HUDEP-2 (cell line): ENCODE results near the gene SIX1.

Experiments used
- DNase-seq, 76 experiments: peaks; one replicate each; lab custom pipeline; 2025; ENCODE audit not compliant: unreplicated experiment in 76 of 76; lab: John Stamatoyannopoulos, UW

Gene SIX1

DNA sequence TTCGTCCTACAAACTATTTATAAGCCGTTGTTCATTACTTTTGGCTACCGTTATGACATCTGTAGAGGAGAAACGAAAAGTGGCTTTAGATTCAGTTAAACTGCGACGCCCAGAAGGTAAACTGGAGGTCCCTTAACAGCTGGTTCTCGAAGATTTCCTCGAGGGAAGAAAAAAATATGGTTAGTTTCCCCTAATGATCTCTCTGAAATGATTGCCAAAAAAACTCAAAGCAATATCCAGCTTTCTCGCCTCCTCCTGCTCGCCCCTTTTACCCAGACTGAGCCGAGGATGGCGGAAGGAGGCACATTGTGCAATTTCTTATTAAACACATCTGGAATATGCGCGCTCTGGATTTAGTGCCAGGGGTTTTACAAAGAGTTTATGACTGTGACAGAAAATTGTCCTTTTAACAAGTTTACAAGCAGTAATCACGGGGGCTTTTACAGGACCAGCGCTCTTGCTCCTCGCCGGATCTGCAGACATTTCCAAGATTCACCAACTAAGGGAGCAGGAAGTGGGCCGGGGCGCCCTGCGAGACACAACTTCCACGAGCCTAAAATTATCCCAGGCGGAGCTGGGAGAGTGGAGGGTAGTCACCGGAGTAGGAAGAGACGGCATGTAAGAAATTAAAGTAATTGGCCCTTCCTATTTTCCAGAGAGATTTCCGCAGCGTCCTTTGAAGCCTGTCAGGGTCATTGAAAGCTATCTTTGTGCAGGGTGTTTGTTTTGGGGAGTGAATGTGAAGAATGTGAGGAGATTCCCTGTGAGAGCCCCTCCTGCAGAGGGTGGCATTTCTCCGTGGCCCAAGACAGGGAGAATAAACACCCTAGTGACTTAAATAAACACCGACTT lies 5.6 kb downstream of the SIX1 start:
- DNase-seq = no peak

DNA sequence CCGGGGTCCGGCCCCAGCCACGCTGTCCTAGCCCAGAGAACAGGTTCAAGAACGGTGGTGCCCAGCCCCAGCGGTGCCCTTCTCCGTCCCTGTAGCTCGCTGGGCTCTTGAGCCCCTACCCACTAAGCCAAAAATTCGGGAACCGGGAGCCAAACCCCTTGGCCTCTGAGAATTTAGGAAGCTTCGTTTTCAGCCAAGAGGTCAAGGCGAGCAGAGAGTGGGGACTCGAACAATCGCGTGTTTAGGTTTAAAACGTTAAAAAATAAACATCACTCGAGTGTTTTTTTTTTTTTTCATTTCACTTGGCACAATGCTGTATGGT lies 6.2 kb downstream of the SIX1 start:
- DNase-seq = no peak

DNA sequence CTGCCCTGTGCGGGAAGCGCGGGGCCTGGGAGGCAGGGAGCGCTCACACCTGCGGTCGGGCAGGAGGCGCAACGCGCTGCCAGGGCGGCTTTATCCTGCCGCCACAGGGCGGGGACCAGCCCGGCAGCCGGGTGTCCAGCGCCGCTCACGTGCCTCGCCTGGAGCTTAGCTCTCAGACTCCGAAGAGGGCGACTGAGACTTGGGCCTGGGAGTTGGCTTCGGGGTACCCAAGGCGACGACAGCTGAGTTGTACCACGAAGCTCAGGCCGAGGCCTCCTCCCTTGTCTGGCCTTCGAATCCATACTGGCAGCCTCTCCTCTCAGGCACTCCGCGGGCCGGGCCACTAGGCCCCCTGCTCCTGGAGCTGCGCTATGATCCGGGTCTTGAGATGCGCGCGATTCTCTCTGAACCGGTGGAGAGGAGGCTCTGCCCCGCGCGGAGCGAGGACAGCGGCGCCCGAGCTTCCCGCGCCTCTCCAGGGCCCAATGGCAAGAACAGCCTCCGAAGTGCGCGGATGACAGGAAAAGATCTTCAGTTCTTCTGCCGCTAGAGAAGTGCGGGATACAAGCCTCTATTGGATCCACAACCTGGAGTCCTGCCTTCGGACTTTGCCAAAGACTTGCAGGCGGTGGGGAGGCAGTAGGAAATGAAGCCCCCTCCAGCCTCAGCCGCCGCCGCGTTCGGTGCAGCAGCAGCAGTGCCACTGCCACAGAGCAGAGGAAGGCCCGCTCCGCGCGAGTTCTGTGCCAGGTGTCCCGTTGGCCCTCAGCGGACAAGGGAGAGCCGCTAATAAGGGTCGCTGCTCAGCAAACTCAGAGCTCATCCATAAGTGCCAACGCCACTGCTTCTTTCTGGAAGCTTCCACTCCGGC lies 6.8 kb downstream of the SIX1 start:
- no peak for DNase-seq

DNA sequence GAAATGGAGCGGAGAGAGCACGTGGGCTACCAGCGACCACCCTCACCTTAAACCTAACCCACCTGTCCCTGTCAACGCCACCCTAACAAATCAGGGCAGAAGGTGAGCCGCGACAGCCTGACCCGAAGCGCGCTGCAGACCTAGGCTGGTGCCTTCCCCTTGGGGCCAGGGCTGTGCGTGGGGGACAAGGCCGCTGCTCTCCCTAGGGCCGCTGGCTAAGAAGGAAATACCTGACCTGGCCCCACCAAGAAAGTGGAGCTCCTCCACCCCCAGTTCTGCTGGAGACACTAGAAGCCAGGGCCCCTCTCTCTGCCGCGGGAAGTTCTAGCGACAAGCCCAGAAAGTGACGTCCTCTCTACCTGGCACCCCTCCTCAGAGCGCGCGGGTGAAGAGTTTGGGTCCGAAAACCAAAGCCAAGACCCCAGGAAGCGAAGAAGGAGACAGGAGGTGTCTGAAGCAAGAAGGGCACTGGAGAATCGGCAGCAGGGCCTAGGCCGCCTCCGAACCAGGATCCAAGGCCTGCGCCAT lies 7.5 kb downstream of the SIX1 start:
- no peak for DNase-seq

DNA sequence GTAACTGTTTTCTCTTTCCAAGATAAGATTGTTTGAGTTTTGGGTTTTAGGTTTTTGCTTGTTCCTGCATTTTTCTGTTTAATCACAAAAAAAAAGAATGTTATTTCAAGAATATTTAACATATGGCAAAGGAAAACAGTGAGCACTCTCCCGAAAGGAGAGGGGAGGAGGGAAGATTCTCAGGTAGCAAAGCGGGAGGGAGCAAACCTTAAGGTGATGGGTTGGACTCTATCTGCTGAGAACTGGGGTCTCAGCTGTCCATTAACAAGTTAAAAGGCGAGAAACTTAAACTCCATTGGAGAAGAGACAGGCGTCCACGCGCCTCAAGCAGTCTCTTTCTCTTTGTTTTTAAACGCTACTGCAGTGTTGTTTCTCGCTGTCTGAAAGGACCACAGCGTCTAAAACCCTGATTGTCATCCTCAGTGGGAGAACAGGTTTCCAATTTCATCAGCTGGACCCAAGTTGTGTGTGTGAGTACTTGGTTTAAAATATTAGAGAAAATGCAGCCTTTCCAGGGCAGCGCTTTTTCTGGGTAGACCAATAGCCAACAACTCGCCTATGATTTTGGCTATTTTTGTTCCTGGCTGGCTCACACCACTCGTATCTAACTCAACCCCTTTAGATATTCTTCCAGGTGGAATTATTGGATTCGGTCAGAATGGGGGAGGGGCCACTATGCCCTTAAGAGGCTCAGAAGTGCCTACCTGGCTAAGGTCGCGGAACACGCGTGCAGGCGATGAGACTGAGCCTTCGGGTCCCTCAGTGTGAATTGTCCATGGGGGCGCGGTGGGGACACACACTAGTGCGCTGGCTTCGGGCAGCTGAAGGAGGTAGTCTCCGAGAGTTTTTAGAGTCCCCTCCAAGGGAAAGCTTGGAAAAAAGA lies 8.2 kb downstream of the SIX1 start:
- DNase-seq = no peak

DNA sequence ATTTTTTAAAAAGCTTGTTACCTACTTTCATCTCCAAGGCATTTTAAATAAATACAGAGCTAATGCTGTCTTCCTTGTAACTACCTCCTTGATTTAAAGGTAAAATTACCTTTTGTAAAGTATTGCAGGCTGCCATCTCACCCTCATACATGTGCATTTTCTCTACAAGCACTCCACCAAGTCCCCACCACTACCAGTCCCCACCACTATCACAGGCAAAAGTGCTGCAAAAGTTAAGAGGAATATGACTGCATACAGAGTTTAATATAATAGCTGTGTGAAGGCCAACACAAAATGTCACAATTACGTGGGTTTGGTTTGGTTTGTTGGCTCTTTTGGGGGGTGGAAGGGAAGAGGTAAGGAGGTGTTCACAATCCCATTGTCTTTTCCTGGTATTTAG lies 9.6 kb downstream of the SIX1 start:
- DNase-seq = no peak

DNA sequence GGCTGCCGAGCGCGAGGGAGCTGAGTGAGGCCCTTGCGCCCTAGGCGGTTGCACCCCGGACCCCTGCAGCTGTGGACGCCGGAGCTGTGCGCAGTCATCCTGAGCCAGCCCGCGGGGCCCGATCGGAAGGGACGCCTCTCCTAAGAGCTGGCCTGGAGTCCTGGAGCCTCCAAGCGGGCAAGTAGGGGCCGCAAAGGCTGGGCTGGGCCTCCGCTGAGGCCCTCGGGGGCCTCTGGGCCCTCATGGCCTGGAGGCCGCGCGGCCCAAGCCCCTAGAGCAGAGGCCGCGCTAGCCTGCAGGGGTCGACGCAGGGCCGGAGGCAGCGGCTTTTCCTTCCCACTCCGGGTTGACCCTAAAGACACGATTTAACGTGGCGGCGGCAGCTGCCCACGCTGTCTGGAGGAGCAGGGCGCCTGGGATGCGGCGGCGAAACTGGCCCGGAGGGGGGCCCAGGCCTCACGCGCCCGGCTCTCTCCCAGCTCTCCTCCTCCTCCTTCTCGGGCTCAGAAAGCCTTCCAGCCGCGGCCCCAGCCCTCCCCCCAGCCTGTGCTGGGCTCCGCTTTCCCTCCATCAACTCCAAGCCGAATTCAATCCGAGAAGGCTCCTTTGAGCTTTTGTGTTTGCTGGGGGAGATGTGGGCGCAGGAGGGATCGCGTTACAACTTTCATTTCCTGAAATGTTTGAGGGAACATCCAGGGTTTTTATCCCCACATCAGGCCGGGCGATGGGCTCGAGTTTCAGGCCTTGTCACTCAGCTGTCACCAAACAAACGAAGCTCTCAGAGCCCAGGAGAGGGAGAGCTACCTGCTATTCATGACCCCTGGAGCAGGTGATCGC lies 11.6 kb downstream of the SIX1 start:
- no peak for DNase-seq

DNA sequence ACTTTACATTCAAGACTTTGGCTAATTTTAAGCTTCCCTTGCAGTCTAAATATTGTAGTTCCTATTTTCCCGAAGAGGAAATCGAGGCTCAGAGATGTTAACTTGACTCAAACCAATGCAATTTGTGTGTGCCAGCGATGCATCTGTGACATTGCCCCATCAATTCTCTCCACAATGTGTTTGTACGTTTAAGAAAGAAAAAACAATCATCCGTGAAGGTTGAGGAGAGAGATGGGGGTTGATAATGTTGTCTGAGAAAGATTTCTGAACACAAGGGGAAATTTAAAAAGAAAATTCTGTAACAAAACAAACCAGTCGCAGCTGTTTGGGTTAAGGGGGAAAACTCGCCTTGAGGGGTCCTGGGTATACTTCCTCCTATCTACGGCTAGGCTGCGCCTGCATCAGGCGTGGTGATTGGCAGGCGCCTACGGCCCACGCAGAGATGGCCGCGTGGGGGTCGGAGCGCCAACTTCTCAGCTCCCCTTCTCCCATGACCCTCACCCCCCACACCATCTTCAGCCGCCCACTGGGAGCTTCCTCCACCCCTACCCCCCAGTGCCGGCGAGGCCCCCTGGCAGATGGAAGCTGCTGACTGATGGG lies 12.3 kb downstream of the SIX1 start:
- DNase-seq = no peak

DNA sequence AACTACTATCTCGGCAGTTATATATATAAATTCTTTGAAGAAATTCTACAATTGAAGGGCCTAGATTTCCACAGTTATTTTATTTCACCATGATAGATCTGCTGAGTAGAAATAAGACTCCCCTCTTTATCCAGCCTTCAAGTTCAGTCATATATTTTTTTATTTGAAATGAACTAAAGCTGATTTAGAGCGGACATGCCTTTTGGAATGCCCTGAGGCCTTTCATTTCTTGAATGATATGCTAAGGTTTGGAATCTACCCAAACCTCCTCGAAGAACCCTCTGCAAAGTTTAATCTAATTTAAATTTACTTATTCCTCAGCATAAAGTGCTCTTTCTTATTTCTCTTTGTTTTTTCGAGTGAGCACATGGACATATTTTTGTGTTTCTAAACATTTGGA lies 15.1 kb downstream of the SIX1 start:
- no peak for DNase-seq

DNA sequence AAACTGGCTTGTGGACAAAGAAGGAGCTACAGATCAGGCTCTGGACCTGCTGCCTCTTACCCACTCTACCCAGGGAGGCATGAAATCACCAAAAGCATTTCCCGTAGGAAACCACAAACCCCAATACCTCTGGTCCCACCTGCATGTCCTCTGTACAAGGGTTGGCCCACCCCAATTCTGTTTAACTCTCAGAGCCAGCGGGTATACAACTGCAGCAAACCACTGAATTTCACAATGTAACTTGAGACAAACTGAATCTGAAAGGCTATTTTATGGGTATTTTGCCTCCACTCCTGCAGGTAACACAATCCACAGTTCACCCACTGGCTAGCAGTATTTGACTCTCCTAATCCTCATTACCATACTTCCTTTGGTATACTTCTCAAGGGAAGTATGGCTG lies 16.5 kb downstream of the SIX1 start:
- no peak for DNase-seq

DNA sequence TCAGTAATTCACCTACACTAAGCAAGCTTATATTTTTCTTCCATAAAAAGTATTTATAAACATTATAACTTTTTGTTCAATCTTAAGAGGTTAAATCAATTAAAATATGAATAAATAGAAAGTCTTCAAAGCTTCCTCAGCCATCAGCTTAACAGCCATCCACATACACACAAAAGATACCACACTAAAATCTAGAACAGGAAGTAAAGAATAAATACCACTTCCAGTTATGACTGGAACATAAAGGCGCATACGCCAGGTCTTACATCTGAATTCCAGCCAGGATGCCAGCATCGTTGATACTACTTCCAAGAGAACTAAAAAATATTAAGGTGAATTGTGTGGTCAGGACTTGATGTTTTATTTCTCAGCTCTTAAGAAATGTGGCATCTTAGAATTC lies 17.0 kb downstream of the SIX1 start:
- DNase-seq = no peak

DNA sequence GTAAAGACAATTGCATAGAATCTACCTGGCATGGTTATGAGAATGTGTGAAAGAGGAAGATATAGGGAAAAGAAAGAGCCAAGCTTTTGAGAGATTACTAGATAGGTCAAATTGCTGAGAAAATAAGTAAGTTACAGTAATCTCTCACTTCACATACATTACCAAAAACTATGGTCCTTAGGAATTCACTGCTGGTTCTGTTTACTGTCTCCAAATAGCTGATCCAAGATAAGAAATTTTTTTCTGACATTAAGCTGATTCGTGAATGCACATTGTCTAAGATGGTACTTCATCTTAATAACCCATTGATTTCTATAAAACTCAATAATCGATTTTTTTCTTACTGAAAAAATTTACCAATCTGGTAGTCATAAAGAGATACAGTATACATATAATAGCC lies 17.4 kb downstream of the SIX1 start:
- DNase-seq = no peak

DNA sequence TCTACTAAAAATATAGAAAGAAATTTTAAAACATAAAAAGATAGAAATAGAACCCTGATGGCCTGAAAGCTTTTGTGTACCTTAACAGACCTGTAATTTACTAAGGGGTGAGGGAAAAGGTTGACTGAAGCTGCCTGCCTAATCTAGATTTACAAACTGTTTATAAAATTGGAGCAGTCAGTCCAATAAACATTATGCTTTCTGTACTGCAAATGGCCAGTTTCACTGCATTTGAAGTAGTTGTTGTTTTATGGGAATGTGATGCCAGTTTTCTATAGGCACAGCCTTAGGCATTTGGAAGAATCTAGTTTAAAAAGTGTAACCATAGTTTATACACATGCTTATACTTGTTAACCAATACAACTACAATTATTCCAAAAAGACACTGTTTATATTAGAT lies 19.1 kb downstream of the SIX1 start:
- no peak for DNase-seq

DNA sequence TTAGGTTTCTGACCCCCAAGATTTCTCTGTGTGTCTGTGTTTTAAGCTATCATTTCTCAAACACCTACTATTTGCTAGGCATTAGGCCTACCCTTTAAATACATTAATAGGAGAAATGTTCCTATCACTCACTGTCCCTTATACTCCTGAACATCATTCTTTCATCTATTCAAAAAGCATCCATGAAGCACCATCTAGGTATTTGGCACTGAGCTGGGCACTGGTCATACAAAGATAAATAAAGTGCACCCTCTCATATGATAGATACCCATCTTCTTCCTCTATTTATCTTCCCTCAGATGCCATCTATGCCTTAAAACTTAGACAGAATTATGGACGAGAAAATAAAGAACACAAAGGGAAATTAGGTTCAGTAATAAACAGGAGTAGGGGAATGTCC lies 20.4 kb downstream of the SIX1 start:
- DNase-seq = no peak

DNA sequence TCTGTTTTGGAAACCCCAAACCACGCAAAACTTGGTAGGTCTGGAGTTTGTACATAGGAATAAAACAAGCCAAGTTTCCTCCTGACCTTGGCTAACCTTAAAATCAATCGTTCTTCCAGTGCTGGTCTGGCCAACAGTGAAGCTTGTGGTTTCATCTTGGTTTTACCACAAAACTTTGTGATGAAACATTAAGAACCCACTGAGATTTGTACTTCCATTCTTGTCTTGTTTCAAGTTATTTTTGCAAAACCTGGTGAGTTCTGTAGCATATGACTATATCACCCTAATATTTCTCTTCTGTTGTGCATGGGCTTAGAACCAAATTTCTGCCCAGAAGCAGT lies 26.4 kb downstream of the SIX1 start:
- DNase-seq = no peak

DNA sequence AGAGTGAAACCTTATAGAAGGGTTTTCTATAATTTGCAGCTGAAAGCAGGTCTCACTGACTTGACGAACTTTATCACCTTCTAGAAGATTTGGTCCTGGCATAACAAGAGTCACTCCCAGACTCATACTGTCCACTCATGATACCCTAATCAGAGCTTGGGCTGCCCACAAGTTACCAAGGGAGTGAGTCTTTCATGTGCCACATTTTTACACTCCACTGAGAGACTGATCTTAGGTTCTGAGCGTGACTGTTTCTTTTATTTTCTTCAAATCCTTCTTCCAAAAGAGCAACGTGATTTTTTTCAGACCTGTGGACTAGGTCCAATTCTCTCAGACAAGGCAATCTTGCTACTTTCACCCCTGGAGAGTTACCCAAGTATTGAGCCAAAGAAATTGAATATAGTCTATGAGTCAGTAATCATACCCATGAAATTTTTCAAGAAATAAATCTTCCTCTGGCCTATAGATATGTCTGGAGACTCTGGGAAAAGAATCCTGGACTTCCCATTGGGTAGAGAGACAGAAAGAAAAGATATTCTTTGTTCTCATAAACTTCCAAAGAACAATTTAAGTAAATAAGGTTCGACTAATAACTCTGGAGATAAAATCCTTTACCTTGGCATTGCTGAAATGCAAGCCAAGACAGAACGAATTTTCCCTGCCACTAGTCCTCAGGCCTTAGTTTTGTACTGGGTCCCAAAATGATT lies 26.9 kb downstream of the SIX1 start:
- no peak for DNase-seq

DNA sequence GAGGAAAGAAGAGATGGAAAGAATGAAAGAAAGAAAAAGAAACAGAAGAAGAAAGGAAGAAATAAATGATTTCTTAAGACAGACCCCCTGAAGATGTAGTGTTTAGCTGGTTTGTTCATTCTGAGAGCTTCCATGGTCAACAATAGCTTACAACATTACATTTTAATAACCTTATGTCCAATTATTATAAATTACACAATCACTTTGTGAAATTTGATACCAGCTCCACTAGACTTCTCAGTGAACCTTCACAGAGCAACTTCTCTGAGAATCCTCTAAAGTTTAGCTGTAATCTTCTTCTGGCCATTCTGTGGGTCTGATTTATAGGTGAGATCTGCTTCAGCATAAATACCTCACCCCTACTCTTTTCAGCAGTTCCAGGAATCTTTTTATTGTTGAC lies 27.9 kb downstream of the SIX1 start:
- DNase-seq = no peak

DNA sequence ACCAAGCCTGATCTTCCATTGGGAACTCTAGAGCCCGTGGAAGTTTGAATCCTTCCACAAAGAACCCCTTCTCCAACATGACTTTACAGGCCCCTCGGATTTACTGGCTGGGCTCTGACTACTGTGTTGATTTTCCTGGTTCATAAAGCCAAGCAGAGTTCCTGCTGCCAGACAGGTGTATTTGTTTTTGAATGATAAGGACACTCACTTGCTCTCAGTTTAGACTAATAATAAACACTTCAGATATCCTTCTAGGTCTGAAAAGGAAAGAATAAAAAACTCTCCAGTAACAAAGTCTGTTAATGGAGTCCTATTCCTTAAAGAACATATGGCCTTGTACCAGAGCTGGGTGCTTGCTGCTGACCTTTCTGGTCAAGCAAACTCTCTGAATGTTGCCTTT lies 31.0 kb downstream of the SIX1 start:
- no peak for DNase-seq

DNA sequence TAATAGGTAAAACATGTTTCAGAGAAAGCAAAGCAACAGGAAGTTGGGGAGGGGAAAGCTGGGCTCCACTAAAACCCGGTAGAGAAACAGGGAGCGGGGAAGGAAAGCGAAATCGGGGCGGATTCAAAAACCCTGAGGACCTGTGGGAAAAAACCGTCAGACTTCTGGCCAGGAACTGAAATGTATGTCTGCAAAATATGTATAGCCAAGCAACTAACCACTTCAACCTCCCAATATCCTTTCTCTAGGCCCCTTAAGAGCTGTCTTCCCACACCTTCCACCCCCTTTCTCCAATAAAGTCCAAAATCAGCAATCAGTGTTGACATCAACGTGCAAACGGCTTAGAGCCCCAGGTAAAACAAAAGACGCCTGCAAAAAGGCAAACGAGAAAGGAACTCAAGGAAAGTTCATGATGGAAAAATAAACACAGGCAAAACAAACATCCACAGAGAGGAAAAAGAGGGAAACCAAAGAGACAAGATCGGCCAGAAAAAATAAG lies 32.8 kb downstream of the SIX1 start:
- no peak for DNase-seq
